HPDE6-E6E7 (cell line): ENCODE data around the gene VPS33A.
"Not testable (repeated sequence)": the region's sequence is repeated elsewhere in the genome, so short reads cannot be mapped to it uniquely, and the experiment has no call there.

Source experiments
- DNase-seq: peaks from one replicate; pipeline ENCODE4 v3.0.0; 2011; ENCODE audit warnings: missing footprints; ENCODE audit errors: extremely low spot score

VPS33A gene

DNA sequence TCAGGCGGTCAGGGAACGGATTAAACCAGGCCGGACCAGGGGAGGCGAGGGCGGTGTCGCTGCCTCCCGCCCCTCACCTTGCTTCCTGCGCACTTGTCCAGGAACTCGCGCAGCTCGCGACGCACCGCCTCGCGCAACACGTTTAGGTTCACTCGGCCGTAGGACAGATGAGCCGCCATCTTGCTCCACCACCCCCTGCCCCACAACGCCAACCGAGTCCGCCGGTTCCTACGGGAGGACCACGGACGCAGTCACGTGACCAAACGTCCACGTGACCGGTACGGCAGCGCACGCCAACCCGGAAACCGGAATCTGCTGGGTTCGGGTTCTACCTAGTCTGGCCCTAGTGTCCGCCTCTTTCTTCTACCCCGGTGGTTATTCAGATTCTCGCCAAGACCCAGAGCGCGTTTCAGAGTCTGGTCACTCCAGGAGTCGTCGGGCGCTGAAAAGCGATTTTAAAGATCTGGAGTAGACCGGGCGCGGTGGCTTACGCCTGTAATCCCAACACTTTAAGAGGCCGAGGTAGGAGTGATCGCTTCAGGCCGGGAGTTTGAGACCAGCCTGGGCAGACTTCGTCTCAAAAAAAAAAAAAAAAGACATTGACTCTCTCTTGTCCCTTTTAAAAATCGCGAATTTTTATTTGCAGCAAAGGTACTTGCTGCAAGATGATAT is at the start of gene VPS33A:
Gene VPS33A (minus strand): TSS at position 265 of the 672 bp plus-strand sequence. CDS start 86 bp downstream, at position 179.
- peak; percentile 98 for DNase-seq

- no peak for DNase-seq
Observed at GRCh38 chr12:122312926-122313325, 46.6 kb upstream of the VPS33A start.

DNA sequence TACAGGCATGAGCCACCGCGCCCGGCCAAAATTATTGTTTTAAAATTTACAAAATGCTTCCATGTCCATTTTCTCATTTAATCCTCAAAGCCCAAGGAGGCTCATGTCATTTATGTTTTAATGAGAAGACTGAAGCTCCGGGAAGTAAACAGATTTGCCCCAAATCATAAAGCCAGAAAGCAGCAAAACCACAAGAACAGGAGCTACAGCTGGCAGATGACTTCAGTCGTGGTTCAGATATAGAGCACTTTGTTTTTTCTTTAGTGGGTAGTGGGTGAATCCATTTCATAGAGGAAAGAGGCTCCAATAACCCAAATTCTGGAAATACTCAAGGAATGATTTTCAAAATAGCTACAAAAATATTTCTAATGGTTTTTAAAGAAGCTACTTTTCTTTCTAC is 45.4 kb upstream of the VPS33A start:
- DNase-seq: no peak

DNA sequence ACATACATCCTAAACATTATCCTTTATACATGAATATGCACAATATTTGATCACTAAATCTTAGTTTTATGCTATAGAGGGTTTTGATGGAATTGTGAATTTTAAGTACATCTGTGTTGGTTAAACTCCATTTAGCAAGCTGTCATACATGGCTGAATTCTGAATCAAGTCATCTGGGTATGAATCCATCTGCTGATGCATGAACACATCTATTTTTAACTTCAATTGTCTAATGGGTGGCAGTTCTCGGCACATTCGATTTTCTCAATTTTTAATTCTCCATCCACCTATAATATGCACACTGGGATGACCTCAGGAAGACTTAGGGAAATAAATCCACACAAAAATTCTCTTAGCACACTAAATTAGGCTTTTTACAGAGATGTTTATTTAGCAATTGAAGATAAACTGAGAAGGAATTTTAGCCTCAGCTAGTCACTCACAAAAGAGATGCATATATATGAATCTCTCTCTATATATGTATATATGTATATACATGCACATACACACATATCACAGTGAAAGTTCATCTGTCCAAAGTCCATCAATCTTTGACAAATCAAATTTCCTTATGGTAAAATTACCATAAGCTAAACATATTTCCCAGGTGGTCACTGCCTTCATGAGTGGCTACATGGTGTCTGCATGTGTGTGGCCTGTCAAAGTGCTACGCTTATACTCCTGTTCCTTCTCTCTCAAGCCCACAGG is 44.5 kb upstream of the VPS33A start:
- DNase-seq: no peak

GRCh38 chr12:122309564-122310121 is 43.3 kb upstream of the VPS33A start:
- DNase-seq: no peak

DNA sequence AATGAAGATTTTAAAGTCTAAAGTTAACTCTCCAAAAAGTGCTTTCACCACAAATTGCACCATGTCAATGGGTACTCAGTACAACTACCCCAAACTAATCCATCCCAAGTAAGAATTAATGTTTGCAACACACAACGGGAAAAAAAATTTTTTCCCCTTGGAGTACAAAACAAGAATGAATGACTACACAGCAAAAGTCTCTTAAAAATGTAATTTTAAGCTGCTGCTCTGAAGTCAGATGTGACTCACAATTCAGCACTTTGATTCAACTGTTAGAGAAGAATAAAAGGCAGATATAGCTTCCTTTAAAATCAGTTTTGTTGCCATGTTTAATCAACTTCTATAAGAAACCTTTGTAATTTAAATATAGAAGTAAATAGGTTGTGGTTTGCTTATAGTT is 42.5 kb upstream of the VPS33A start:
- no peak for DNase-seq

GRCh38 chr12:122306407-122306806 is 40.1 kb upstream of the VPS33A start:
- DNase-seq: no peak

DNA sequence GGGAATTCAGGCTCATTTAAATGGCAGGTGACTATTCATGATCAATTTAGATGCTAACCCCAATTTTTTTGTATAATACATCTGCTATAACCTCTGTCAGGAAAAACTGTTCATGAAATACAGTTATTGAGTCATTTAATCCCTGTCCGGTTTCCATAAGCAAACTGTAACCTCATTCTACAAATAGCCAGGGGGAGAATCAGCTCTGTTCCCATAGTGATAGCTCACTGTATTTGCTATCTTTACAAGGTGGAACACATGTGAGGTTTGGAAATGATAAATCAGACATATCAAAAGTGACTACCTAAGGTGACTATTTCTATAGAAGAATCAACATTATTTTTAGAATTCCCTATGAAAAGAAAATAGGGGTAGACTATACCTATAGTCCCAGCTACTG is 38.6 kb upstream of the VPS33A start:
- no peak for DNase-seq

- DNase-seq: no peak
Observed at GRCh38 chr12:122303068-122303467, 36.8 kb upstream of the VPS33A start.

DNA sequence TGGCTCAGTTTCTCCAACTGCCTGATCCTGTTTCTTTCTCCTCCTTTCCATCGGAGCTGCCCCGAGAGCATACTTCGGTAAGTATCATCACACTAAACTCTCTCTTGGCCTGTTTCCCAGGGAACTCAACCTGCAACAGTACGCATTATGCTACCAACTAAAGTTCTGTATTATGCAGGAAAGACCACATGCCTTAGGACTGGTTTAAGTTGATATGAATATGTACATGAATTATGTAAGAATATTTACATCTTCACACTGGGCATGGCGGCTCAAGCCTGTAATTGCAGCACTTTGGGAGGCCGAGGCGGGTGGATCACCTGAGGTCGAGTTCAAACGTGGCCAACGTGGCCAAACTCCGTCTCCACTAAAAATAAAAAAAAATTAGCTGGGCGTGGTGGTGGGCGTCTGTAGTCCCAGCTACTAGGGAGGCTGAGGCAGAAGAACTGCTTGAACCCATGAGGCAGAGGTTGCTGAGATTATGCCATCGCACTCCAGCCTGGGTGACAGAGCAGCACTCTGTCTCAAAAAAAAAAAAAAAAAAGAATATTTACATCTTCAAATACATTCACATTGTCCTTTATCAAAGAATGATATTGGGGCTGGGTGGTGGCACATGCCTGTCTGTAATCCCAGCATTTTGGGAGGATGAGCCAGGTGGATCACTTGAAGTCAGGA is 31.9 kb upstream of the VPS33A start:
- no peak for DNase-seq

DNA sequence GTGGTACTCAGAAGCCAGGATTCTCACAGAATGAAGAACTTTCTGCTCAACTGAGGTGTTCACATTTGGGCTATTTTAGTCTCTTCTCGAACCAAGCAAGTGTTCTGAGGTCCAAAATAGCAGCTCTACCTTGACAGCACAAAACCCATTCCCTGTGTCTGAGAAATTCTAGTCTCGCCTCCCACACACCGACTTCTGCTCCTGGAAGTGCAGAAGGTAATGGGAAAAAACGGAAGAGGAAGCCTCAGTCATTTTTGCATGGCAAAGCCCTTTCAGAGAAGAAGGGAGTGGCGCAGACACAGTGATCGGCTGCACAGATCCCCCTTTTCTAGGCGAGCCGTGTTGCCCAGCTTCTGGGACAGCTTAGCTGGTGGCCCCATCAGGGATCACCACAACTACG is 31.2 kb upstream of the VPS33A start:
- DNase-seq: no peak

GRCh38 chr12:122295877-122296276 is 29.6 kb upstream of the VPS33A start:
- no peak for DNase-seq

DNA sequence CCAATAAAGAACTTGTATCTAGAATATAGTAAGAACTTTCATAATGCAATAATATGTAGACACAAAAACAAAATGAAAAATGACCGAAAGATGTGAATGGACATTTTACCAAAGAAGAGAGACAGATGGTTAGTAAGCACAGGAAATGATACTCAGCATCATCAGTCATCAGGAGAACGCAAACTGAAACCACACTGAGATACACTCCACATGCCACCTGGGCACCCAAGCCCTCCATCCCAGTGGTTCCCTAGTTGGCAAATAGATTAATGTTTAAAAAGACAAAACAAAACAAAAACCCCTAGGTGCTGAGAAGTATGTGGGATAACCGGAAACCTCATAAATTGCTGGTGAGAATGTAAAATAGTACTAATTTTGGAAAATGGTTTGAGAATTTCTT is 26.8 kb upstream of the VPS33A start:
- no peak for DNase-seq

- no peak for DNase-seq
Observed at GRCh38 chr12:122291431-122291830, 25.1 kb upstream of the VPS33A start.

DNA sequence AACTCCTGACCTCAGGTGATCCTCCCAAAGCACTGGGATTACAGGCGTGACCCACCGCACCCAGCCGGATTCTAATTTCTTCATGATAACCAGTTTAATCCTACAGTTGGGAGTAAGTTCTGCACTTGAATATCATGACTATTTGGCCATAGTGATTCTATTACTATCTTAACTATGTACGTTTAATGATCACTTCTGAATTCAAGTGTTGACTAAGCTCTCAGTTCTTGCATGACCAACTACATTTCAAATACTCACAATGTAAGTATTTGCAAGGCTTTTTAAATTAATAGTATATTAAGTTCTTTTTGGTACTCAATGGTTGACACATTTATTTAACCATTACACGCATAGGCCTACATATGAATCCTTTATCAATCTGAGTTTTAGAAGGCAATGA is 17.4 kb upstream of the VPS33A start:
- DNase-seq: no peak

DNA sequence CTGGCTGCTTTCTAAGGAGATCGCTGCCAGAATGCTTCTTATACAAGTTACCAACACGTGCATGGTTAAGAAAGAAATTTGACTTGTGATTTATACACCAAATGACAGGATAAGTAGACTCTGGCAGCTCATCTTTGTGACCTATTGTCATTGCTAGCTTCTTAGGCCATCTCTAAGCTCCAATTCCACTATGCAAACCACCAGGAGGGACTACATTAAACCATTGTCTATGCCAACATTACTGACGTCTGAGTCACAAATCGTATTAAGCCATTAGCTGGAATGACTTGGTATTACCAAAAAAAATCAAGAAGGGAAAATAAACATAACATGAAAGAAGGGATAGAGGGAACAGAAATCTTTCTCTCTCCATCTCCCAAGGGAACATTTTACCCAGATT is 15.8 kb upstream of the VPS33A start:
- DNase-seq: no peak

- DNase-seq: no peak
Observed at GRCh38 chr12:122276242-122276641, 9.9 kb upstream of the VPS33A start.

GRCh38 chr12:122275459-122275858 is 9.2 kb upstream of the VPS33A start:
- DNase-seq: no peak

DNA sequence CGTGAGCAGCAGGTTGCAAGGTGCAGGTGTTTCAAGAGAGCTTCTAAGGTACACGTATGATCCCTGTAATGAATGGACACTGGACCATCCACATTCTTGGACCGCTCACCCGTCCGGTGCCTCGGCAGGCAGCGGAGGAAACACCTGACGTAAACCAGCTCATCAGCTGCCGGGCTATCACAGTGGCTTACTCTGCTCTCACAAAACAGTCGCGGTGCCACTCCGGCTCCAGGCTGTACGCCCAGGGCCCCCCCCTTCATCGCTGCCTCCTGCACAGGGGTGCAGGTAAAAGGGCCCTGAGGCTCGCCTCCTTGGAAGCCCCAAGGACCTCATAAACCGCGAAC is 436 bp downstream of the VPS33A start:
- peak; percentile 28 for DNase-seq

GRCh38 chr12:122265476-122265875 is 818 bp downstream of the VPS33A start:
- no peak for DNase-seq

DNA sequence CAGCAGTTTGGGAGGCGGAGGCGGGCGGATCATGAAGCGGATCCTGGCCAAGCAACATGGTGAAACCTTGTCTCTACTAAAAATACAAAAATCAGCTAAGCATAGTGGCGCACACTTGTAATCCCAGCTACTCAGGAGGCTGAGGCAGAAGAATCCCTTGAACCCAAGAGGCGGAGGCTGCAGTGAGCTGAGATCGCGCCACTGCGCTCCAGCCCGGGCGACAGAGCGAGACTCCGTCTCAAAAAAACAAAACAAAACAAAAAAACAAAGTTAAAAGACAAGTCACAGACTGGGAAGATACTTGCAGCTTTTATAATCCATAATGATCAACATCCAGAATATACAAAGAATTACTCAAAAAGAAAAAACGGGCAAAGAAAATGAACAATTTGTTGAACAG is 5.6 kb downstream of the VPS33A start:
- not testable (repeated sequence) for DNase-seq

- not testable (repeated sequence) for DNase-seq
Observed at GRCh38 chr12:122258939-122259338, 7.4 kb downstream of the VPS33A start.

GRCh38 chr12:122258462-122258861 is 7.8 kb downstream of the VPS33A start:
- not testable (repeated sequence) for DNase-seq
